Ishikawa (cell line): ENCODE results near the gene SLC43A1.

Experiments used
- CEBPB ChIP-seq: IDR thresholded peaks from 2 replicates; pipeline ENCODE4 v1.6.1; 2012
- CREB1 ChIP-seq: IDR thresholded peaks from 2 replicates; pipeline ENCODE4 v1.6.1; 2012; ENCODE audit warnings: low read depth
- EGR1 ChIP-seq: IDR thresholded peaks from 2 replicates; pipeline ENCODE4 v1.6.1; 2012
- EP300 ChIP-seq: IDR thresholded peaks from 2 replicates; pipeline ENCODE4 v1.6.1; 2012; ENCODE audit warnings: borderline replicate concordance
- FOXM1 ChIP-seq: IDR thresholded peaks from 2 replicates; pipeline ENCODE4 v1.6.1; 2012; ENCODE audit warnings: low read depth, borderline replicate concordance
- MAX ChIP-seq: IDR thresholded peaks from 2 replicates; pipeline ENCODE4 v1.6.1; 2012
- NFIC ChIP-seq: IDR thresholded peaks from 2 replicates; pipeline ENCODE4 v1.6.1; 2012
- RAD21 ChIP-seq: IDR thresholded peaks from 2 replicates; pipeline ENCODE4 v1.6.1; 2012; ENCODE audit warnings: low read depth
- REST ChIP-seq: IDR thresholded peaks from 2 replicates; pipeline ENCODE4 v1.6.1; 2012; ENCODE audit warnings: low read depth, mild to moderate bottlenecking
- TAF1 ChIP-seq: IDR thresholded peaks from 2 replicates; pipeline ENCODE4 v1.6.1; 2012; ENCODE audit warnings: low read depth, mild to moderate bottlenecking
- TCF12 ChIP-seq: IDR thresholded peaks from 2 replicates; pipeline ENCODE4 v1.6.1; 2012; ENCODE audit warnings: low read depth
- TEAD4 ChIP-seq: IDR thresholded peaks from 2 replicates; pipeline ENCODE4 v1.6.1; 2012
- USF1 ChIP-seq: IDR thresholded peaks from 2 replicates; pipeline ENCODE4 v1.6.1; 2012
- YY1 ChIP-seq: IDR thresholded peaks from 2 replicates; pipeline ENCODE4 v1.6.1; 2012; ENCODE audit warnings: low read depth
- ZBTB7A ChIP-seq: IDR thresholded peaks from 2 replicates; pipeline ENCODE4 v1.6.1; 2012; ENCODE audit warnings: low read depth

Gene SLC43A1

GRCh38 chr11:57543593-57543992 is 28.1 kb upstream of the SLC43A1 start:
- no peak for TF ChIP-seq EP300
- no peak for TF ChIP-seq CREB1
- TF ChIP-seq USF1: no peak

- TF ChIP-seq EP300 (no peak), CEBPB (no peak), MAX (no peak), USF1 (no peak), TCF12 (no peak), EGR1 (no peak), NFIC (no peak), REST (no peak), TEAD4 (no peak), RAD21 (no peak), TAF1 (no peak), ZBTB7A (no peak), FOXM1 (no peak)
Measured at GRCh38 chr11:57542582-57542981, 27.1 kb upstream of the SLC43A1 start.

- TF ChIP-seq TAF1: no peak
- TF ChIP-seq FOXM1: no peak
- TF ChIP-seq EGR1: no peak
- TF ChIP-seq EP300: no peak
- TF ChIP-seq RAD21: no peak
- no peak for TF ChIP-seq ZBTB7A
- no peak for TF ChIP-seq YY1
- TF ChIP-seq NFIC: no peak
- no peak for TF ChIP-seq USF1
- TF ChIP-seq REST: no peak
- no peak for TF ChIP-seq TCF12
- no peak for TF ChIP-seq CREB1
Measured at GRCh38 chr11:57541169-57541568, 25.7 kb upstream of the SLC43A1 start.

GRCh38 chr11:57539342-57539741 is 23.8 kb upstream of the SLC43A1 start:
- TF ChIP-seq USF1: no peak
- TF ChIP-seq CREB1: no peak
- TF ChIP-seq TAF1: no peak
- TF ChIP-seq YY1: no peak
- no peak for TF ChIP-seq RAD21
- TF ChIP-seq ZBTB7A: no peak
- TF ChIP-seq TCF12: no peak
- TF ChIP-seq NFIC: no peak
- no peak for TF ChIP-seq FOXM1

- TF ChIP-seq TEAD4: no peak
- TF ChIP-seq NFIC: no peak
- no peak for TF ChIP-seq TCF12
- TF ChIP-seq EP300: no peak
- TF ChIP-seq USF1: no peak
- no peak for TF ChIP-seq TAF1
- TF ChIP-seq CEBPB: no peak
Measured at GRCh38 chr11:57536947-57537619, 21.6 kb upstream of the SLC43A1 start, which contains the start of gene SMTNL1. TSS of gene SMTNL1 (plus strand) at chr11:57537595. CDS start at chr11:57542643, 5,048 bp downstream.
